ENCODE data around the gene ITPRIPL1.

The ITPRIPL1 gene

DNA sequence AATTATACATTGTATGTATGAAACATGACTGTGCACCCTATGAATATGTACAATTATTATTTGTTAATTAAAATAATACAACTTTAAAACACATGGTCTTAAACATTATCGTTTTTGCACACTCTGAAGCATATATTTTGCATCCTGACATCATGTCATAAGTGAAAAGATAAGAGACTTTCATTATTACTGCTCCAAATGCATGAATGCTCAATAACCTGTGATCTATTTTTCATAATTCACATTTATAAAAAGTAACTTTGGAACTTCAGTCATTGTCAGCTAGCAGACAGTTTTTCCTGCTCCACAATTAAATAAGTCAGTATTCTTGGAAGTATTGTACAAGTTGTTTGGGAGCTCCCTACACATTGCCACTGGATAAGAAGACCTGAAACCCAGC lies 1.3 kb upstream of the ITPRIPL1 start:
- no peak for DNase-seq (ENCODE audit: low read depth)

DNA sequence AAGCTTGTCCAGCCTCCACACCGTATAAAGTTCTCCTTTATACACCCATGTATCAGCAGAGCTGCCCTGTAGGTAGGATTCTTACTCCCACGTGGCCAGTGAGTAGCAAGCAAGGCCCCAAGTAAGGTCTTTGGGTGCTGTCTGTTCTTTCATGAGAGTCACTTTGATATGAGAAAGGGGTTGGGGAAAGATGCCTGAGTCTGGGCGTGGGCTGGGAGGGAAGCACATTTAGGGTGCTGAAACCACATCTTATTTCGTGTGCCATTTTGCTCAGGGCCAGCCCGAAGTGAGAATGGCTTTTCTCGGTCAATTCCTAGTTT lies 436 bp upstream of the ITPRIPL1 start:
- DNase-seq (ENCODE audit: low read depth): no peak

DNA sequence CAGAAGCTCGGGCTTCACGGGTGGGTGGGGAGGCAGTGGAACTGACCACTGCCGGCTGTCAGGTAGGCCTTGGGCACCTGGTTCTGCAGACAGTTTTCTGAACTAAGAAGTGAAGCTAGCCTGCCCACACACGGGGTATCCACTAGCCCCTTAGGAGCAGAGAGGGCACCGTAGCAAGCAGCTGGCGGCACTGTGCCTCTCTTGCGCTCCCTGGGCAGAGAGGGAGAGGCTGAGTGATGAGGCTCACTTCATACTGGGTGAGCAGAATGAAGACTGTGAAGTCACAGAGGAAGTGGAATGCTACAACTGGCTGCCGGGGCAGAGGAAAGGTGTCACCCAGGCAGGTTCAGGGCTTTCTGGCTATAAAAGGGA lies 753 bp downstream of the ITPRIPL1 start:
- DNase-seq (ENCODE audit: low read depth): no peak

DNA sequence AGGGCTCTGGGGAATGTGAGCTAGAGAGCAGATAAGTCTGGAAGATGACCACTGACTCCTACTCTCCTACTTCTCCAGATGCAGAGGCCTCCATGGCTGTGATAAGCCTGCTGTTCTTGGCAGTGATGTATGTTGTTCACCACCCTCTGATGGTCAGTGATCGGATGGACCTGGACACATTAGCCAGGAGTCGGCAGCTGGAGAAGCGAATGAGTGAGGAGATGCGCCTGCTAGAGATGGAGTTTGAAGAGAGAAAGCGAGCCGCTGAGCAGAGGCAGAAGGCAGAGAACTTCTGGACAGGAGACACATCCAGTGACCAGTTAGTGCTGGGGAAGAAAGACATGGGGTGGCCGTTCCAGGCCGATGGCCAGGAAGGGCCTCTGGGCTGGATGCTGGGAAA lies 1.4 kb downstream of the ITPRIPL1 start:
- DNase-seq (ENCODE audit: low read depth): no peak

DNA sequence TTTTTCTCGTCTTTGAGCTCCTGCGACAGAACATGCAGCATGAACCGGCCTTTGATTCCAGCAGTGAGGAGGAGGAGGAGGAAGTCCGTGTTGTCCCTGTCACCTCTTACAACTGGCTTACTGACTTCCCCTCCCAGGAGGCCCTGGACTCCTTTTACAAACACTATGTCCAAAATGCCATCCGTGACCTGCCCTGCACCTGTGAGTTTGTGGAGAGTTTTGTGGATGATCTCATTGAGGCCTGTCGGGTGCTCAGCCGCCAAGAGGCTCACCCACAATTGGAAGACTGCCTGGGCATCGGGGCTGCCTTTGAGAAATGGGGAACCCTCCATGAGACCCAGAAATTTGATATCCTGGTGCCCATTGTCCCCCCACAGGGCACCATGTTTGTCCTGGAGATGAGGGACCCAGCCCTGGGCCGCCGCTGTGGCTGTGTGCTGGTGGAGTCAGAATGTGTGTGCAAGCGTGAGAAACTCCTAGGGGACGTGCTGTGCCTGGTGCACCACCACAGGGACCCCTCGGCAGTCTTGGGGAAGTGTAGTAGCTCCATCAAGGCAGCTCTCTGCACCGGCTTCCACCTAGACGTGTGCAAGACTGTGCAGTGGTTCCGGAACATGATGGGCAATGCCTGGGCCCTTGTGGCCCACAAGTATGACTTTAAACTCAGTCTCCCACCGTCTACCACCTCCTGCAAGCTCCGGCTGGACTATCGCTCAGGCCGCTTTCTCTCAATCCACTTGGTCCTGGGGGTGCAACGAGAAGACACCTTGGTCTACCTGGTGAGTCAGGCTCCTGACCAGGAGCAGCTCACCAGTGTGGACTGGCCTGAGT lies 2.1 kb downstream of the ITPRIPL1 start:
- no peak for DNase-seq (ENCODE audit: low read depth)

DNA sequence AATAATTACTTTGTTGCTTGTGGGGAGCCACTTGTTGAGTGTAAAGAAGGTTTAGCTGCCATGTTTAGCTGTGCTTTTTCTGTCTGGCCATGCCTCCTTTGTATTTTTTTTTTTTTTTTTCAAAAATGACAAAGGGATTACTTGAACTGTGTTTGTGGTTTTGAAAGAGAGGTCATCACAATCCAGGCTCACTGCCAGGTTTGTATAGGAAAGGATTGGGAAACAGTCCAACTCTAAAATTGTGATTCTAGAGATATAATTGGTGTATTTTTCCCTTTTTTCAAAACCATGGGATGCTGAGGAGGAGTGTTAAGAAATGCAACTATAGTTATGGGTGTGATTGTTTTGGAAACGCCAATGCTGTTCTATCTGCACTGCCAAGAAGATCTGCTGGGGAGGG lies 4.3 kb downstream of the ITPRIPL1 start:
- no peak for DNase-seq (ENCODE audit: low read depth)

DNA sequence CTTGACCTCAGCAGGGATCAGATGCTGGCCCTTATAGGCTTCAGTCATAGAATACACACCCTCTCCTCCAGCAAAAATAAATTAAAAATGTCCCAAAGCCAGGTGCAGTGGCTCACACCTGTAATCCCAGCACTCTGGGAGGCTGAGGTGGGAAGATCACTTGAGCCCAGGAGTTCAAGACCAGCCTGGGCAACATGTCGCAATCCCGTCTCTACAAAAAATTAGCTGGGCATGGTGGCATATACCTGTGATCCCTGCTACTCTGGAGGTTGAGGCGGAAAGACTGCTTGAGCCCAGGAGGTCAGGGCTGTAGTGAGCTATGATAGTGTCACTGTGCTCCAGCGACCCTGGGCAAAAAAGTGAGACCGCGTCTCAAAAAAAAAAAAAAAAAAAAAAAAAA lies 4.8 kb downstream of the ITPRIPL1 start:
- no peak for DNase-seq (ENCODE audit: low read depth)

DNA sequence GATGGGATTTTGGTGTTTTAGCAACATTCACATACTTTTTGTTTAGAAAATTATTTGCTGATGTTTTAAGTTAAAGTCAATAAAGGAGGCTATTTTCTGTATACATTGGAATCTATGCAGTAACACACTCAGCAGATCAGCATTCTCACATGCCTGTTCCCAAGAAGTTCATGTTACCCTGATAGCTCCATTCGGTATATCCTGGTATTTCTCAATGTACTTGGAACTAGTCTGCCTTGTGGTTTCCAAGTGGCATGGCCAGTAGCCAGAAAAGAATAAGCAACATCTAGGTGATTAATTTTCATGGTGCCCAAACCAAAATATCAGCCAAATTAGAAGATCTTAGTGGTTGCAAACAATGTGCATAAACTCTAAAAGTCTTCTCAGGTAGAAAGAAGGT lies 5.3 kb downstream of the ITPRIPL1 start:
- no peak for DNase-seq (ENCODE audit: low read depth)

DNA sequence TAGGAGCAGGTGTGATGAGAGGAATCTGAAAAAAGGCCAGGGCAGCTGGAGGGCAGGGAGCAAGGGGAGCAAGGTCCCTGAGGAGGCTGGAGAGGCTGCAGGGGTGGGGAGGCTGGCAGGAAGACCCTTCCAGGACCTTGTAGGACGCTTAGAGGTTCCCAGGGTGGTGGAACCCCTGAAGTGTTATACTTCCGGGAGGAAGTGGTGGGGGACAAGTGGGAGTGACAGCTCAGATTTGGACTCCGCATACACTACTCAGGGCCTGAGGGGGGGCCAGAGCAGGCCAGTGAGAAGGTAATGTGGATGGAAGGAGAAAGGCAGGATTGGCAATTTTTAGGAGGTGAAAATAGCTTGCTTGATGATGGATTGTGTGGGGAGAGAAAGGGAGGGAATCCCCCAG lies 8.6 kb downstream of the ITPRIPL1 start:
- DNase-seq (ENCODE audit: low read depth): no peak

DNA sequence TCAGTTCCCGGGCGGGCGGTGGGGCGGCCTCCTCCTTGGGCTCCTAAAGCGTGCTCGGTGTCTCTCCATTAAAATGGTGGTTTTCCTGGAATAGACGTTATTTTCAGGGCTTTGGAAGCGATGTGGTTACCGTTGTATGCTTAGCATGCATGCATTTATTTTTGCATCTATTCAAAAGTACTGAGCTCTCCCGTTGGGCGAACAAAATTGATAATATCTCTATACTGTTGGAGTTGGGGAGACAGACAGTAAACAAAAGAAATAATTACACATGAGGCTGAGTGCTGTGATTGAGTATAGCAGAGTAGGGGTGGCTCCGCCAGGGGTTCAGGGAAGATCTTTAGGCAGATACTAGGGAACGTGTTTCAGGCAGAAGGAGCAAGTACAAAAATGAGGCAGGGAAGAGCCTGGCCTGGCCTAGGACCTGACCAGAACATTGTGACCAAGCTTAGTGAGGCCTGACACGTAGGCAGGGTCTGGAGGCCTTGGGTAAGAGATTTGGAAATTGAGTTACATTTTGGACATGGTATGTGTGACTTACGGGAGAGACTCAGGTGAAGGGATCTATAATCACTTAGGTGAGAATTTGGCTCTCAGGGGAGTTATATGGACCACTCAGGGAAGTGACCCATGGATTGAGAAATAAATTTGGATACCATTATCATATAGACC lies 11.1 kb downstream of the ITPRIPL1 start:
- no peak for DNase-seq (ENCODE audit: low read depth)

DNA sequence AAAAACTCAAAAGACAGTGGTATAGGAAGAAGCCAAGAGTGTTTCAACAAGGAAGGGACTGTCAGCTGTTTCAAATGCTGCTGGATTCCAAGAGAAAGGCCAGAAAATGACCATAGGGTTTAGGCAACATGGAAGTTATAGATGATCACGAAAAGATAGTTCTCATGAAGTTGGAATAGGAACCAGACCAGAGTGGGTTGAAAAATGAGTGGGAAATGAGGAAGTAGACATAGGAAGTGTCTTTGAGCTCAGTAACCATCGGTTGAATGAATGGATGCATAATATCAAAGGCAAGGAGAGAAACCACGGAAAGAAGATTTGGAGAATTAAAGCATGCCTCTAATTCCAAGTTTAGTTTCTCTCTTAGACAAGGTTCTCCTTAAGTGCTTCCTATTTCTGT lies 11.8 kb downstream of the ITPRIPL1 start:
- no peak for DNase-seq (ENCODE audit: low read depth)

DNA sequence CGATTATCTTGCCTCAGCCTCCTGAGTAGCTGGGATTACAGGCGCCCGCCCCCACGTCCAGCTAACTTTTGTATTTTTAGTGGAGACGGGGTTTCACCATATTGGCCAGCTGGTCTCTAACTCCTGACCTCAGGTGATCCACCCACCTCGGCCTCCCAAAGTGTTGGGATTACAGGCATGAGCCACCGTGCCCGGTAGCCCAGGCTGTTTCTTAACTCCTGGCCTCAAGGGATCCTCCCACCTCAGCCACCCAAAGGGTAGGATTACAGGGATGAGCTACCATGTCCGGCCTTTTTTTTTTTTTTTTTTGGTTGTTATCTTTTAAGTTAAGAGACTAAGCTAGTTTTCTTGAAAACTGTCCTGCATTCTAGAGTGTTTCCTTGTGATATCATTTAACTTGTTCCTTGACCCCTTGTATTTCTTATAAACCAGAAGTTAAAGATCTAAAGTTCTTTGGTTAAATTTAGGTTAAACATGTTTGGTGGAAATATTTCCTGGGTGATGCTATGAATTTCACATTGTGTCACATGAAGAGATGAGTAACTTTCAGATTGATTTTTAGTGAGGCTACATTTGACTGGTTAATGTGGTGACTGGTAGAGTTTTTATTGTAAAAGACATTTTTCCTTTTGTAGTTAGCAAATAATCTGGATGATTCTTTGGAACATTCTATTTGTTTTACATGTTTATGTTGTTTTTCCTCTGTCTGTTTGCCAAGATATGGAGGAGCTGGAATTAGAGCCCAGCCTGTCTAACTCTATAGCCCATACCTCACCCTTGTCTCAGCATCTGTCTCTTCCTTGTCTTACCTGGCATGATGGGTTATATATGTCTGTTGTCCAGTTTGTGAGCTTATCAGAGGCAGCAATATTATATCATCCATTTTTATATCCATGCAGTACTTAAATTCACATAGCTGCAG lies 15.6 kb downstream of the ITPRIPL1 start:
- no peak for DNase-seq (ENCODE audit: low read depth)

DNA sequence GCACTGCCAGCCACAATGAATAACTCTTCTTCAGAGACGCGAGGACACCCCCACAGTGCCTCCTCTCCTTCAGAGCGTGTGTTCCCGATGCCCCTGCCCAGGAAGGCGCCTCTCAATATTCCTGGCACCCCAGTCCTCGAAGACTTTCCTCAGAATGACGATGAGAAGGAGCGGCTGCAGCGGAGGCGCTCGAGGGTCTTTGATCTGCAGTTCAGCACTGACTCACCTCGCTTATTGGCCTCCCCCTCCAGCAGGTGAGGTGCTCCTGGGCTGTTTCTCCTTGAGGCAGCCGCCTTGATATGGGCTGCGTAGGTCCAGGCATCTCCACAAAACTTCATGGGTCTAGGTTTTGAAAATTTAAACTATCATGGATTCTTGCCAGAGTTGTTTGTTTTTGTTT lies 16.5 kb downstream of the ITPRIPL1 start:
- no peak for DNase-seq (ENCODE audit: low read depth)

DNA sequence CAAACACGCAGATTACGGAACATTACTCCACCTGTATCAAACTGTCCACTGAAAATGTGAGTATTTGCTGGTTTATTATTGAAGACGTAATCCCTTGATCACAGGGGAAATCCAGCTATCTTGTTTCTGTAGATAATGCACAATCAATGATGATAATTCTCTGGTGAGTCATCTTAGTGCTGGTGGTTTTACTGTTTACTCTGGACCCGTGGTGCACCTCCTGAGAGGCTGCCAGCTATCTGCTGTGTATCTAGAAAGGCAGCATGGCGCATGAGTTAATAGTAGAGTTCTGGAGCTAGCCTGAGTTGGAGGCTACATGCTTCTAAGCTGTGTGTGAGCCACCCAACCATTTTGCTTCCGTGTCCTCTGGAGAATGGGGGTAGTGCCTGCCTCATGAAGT lies 17.0 kb downstream of the ITPRIPL1 start:
- DNase-seq (ENCODE audit: low read depth): no peak

DNA sequence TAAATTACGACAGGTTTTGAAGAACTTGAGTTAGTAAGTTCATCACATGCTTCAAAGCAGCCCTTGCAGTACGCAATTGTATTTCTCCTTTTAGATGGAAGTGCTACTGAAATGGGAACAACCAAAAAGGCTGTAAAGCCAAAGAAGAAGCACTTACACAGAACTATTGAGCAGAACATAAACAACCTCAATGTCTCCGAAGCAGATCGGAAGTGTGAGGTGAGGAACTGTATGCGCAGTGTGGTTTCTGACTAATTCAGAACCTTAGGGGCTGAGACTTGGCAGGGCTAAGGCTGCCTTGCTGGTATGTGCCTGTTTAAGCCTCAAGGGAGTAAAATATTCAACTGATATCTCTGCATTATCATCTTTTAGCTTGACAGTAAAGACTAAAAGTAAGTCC lies 18.9 kb downstream of the ITPRIPL1 start:
- no peak for DNase-seq (ENCODE audit: low read depth)

DNA sequence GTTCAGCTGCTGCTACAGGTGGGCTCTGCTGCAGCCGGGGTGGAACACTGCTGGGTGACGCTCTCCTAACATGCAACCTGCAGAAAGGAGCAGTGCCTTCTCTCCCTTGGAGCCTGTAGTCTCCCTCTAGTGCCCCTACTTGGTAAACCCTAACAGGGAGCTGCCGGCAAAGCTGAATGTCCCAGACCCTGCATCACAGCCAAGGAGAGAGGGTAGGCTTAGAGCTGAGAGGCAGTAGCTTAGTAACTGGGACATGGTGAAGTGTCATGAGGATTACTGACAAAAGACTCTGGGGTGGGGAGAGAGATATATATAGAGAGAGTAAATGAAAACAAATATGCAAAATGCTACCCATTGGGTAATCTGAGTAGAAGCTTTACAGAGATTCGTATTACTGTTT lies 20.3 kb downstream of the ITPRIPL1 start:
- DNase-seq (ENCODE audit: low read depth): no peak

DNA sequence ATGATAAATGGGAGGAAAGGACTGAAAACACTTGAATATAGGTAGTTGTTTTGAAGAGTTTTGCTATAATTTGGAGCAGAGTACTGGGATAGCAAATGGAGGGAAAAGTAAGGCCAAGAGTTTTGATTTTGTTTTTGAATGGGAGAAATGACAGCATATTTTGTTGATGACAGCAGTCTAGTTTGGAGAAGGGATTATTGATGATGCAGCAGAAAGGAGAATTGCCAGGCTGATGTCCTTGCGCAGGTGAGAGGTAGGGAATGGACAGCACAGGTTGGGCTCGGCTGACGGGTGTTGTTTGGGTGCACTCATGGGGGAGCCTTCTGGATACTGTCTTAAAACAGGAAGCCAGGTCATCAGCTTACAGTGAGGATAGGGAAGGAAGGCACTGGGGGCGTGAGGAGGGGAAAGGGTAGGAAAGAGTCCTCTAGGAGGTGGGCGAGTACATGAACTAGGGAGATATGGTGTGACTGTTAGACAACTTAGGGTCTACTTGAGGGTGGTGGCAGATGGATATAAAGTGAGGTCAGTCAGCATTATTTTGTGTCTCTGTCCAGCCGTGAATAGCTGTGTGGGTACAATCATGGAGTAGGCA lies 20.8 kb downstream of the ITPRIPL1 start:
- DNase-seq (ENCODE audit: low read depth): no peak

DNA sequence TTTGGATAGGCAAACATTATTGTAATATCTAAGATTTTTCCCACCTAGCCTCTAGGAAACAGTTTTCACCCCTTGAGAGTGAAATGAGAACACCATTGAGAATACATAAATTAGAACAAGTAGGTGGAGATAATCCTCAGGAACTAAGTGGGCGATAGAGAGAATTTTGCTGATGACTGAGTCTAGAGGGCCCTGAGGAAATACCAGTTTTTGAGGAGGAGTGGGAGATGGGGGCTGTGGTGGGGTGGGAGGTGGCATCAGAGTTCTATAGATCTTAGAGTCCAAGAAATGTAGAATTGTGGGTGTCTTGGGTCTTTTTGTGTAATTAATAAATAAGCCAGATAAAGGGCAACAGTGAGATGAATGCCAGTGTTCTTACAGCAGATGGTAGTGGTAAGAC lies 22.3 kb downstream of the ITPRIPL1 start:
- DNase-seq (ENCODE audit: low read depth): no peak

DNA sequence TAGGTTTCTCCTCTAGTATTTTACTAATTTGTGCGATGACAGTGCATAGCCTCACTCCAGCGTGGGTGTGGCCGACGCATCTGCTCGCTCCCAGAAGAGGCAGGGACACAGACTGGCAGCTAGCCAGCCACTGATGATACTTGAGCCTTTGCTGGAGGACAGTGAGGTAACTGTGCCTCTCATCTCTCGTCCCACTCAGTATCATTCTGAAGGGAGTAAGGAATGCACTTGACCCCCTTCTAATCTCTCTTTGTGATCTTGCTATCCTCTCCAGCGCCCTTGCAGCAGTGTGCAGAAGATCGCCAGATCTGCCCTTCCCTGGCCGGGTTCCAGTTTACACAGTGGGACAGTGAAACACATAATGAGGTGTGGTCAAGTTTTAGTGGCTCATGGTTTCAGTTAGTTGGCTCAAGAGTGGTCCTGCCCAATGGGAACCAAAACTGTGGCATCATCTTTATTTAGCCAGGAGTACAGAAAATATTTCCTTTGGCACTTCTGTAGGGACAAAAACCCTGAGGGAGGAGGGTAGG lies 28.0 kb downstream of the ITPRIPL1 start:
- no peak for DNase-seq (ENCODE audit: low read depth)

DNA sequence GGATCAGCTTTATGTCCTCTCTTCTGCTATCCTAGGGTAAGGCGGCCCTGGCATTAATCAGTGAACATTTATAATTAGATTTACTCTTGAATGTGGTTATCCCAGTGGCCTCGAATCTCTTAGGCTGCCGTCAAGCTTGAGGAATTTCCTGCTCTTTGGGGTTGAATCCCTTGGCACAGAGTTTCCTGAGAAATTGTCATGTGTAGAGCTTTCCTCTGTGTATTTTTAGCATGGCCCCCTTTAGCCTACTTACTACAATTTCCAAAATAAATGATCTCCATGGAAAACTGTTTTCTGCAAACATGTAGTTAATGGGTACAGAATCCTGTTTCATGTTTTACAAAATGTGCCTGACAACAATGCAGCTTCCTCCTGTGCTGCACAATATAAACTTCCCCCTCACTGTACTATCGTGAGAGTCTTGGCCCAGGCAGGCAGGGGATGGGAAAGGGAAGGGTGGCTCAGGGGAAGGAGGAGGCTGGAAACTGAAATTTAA lies 28.5 kb downstream of the ITPRIPL1 start:
- no peak for DNase-seq (ENCODE audit: low read depth)

DNA sequence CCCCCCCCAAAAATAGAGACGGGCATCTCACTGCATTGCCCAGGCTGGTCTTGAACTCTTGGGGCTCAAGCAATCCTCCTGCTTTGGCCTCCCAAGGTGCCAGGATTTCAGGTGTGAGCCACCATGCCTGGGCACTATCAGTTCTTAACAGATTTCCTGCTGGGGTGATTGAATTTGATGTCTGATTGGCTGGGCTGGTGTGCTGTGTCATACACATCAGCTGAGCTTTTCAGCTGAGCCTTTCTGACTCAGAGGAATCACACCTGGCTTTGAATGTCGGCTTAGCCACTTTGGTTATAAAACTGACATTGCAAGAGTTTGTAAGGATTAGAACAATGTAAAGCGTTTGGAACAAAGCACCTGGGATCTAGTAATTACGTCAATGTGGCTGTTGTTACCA lies 29.4 kb downstream of the ITPRIPL1 start:
- no peak for DNase-seq (ENCODE audit: low read depth)

DNA sequence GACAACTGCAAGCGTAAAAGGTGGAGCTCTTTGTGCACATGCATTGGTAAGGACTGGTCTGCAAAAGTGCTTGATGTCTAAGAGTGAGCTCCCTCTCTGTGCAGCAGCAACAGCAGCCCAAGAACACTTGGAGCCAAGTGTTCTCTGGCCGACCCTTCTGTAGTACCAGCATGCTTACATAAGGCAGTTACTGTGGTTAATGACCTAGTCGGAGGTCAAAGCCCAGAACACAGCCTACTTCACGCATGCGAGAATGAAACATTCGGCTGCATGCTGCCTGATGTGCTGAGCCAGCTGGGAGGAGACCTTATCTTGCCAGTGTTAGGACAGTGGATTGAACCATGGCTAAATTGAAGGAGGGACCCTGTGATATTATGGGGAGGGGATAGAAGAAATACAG lies 31.8 kb downstream of the ITPRIPL1 start:
- DNase-seq (ENCODE audit: low read depth): no peak
